ENCODE results near the gene TMED4.

- TF ChIP-seq POLR2A (IDR thresholded peaks at IDR 0.05; ENCODE audit: low read length) = no peak
- TF ChIP-seq GATA1 (IDR thresholded peaks at IDR 0.05; ENCODE audit: low read depth, low read length) = no peak
These were observed 25.4 kb upstream of the TMED4 start for GRCh38 chr7:44607141-44608068.

All from erythroblast (primary cell).